ENCODE data around the gene PTGFRN.
A peak's percentile ranks its signal among the peaks of the same experiment; 100 is the strongest.
"Not testable (repeated sequence)": the region's sequence is repeated elsewhere in the genome, so short reads cannot be mapped to it uniquely, and the experiment has no call there.

PTGFRN gene

DNA sequence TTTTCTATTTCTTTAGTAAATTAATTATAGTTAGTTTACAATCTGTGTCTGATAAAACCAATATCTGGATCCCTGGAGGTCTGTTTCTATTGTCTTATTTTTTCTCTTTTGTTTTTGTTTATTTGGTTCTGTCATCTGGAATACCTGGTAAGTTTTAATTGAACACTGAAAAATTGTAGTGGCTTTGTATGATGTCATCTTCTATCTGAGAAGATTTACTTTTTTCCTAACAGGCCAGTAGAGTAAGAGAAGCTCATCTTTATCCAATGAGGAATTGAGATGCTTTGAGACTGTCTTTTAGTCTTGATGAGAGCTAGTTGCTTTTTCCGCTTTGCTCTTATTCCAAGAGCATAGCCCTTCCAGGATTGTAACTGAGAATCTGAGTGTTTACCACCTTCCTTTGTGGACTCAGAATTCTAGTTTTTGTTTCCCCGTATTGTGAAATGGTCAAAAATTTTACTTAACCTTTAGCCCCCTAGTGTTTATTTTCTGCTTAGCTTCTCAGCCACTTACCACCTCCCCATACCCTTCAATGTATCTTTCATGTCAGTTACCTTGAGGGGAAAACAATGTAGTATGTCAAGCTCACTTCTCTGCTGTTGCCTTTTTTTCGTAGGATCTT is 25.0 kb downstream of the PTGFRN start:
- no peaks in the 10 kb centered on the region for H3K79me2 ChIP-seq (ENCODE audit: low read length)
- no peaks in the 10 kb centered on the region for H3K4me1 ChIP-seq (ENCODE audit: low read length)
- no peaks in the 10 kb centered on the region for H3K9me3 ChIP-seq (ENCODE audit: insufficient read depth, low read length)
- H3K27me3 ChIP-seq (ENCODE audit: low read depth, low read length): no peaks in the 10 kb centered on the region
- no peak overlapping the region for H3K4me3 ChIP-seq (ENCODE audit: low read length)
- no peak overlapping the region for H3K27ac ChIP-seq (ENCODE audit: low read length)
- H3K9ac ChIP-seq (ENCODE audit: low read length): no peak overlapping the region
- TF ChIP-seq, protein P1, sequence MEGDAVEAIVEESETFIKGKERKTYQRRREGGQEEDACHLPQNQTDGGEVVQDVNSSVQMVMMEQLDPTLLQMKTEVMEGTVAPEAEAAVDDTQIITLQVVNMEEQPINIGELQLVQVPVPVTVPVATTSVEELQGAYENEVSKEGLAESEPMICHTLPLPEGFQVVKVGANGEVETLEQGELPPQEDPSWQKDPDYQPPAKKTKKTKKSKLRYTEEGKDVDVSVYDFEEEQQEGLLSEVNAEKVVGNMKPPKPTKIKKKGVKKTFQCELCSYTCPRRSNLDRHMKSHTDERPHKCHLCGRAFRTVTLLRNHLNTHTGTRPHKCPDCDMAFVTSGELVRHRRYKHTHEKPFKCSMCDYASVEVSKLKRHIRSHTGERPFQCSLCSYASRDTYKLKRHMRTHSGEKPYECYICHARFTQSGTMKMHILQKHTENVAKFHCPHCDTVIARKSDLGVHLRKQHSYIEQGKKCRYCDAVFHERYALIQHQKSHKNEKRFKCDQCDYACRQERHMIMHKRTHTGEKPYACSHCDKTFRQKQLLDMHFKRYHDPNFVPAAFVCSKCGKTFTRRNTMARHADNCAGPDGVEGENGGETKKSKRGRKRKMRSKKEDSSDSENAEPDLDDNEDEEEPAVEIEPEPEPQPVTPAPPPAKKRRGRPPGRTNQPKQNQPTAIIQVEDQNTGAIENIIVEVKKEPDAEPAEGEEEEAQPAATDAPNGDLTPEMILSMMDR (IDR thresholded peaks at IDR 0.05; ENCODE audit: low read depth, low read length): peak; percentile 46
- no peak for TF ChIP-seq EZH2phosphoT487 (IDR thresholded peaks at IDR 0.05; ENCODE audit: low read depth)
- no peaks in the 10 kb centered on the region for H3K36me3 ChIP-seq (replicated peaks; ENCODE audit: low read depth, low read length)
- H4K20me1 ChIP-seq (ENCODE audit: insufficient read depth, low read length): no peaks in the 10 kb centered on the region
- H2AFZ ChIP-seq (ENCODE audit: low read depth, low read length): no peak overlapping the region
- no peak overlapping the region for H3K4me2 ChIP-seq (ENCODE audit: low read length)

DNA sequence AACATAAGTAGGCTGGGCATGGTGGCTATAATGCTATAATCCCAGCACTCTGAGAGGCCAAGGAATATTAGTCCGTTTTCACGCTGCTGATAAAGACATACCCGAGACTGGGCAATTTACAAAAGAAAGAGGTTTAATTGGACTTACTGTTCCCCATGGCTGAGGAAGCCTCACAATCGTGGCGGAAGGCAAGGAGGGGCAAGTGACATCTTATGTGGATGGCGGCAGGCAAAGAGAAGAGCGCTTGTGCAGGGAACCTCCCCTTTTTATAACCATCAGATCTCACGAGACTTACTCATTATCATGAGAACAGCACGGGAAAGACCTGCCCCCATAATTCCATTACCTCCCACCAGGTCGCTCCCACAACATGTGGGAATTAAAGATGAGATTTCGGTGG is 28.5 kb downstream of the PTGFRN start:
- Histone ChIP-seq H4K20me1 (ENCODE audit: insufficient read depth, low read length) (no peaks in the 10 kb centered on the region), H3K79me2 (ENCODE audit: low read length) (no peaks in the 10 kb centered on the region), H2AFZ (ENCODE audit: low read depth, low read length) (no peak overlapping the region), H3K36me3 (replicated peaks; ENCODE audit: low read depth, low read length) (no peaks in the 10 kb centered on the region), H3K4me1 (ENCODE audit: low read length) (no peaks in the 10 kb centered on the region), H3K27ac (ENCODE audit: low read length) (no peak overlapping the region), H3K27me3 (ENCODE audit: low read depth, low read length) (no peaks in the 10 kb centered on the region), H3K4me3 (ENCODE audit: low read length) (no peak overlapping the region), H3K9ac (ENCODE audit: low read length) (no peak overlapping the region), H3K4me2 (ENCODE audit: low read length) (no peak overlapping the region), H3K9me3 (ENCODE audit: insufficient read depth, low read length) (no peaks in the 10 kb centered on the region)
- no peak for TF ChIP-seq EZH2phosphoT487 (IDR thresholded peaks at IDR 0.05; ENCODE audit: low read depth)
- TF ChIP-seq, protein P1 (IDR thresholded peaks at IDR 0.05; ENCODE audit: low read depth, low read length): no peak

DNA sequence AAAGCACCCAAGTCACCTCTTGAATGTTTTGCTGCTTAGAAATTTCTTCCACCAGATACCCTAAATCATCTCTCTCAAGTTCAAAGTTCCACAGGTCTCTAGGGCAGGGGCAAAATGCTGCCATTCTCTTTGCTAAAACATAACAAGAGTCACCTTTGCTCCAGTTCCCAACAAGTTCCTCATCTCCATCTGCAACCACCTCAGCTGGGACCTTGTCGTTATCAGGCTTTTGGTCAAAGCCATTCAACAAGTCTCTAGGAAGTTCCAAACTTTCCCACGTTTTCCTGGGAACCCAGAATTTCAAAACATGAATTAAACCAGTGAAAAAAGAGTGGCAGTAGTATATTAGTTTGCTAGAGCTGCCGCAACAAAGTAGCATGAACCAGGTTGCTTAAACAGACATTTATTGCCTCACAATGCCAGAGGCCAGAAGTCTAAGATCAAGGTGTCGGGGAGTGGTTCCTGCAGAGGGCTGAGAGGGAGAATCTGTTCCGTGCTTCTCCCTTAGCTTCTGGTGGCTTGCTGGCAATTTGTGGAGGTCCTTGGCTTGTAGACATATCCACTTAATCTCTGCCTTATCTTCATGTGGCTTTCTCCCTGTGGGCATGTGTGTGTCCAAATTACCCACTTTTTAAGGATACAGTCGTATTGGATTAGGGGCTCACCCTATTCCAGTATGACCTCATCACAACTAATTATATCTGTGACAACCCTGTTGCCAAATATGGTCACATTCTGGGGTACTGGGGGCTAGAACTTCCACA is 30.2 kb downstream of the PTGFRN start:
- not testable (repeated sequence) for H3K36me3 ChIP-seq (replicated peaks; ENCODE audit: low read depth, low read length); H3K27me3 ChIP-seq (ENCODE audit: low read depth, low read length); H3K79me2 ChIP-seq (ENCODE audit: low read length); H2AFZ ChIP-seq (ENCODE audit: low read depth, low read length); H3K27ac ChIP-seq (ENCODE audit: low read length); H3K4me1 ChIP-seq (ENCODE audit: low read length); H3K4me2 ChIP-seq (ENCODE audit: low read length); H3K9me3 ChIP-seq (ENCODE audit: insufficient read depth, low read length); H3K4me3 ChIP-seq (ENCODE audit: low read length); H4K20me1 ChIP-seq (ENCODE audit: insufficient read depth, low read length); H3K9ac ChIP-seq (ENCODE audit: low read length)

DNA sequence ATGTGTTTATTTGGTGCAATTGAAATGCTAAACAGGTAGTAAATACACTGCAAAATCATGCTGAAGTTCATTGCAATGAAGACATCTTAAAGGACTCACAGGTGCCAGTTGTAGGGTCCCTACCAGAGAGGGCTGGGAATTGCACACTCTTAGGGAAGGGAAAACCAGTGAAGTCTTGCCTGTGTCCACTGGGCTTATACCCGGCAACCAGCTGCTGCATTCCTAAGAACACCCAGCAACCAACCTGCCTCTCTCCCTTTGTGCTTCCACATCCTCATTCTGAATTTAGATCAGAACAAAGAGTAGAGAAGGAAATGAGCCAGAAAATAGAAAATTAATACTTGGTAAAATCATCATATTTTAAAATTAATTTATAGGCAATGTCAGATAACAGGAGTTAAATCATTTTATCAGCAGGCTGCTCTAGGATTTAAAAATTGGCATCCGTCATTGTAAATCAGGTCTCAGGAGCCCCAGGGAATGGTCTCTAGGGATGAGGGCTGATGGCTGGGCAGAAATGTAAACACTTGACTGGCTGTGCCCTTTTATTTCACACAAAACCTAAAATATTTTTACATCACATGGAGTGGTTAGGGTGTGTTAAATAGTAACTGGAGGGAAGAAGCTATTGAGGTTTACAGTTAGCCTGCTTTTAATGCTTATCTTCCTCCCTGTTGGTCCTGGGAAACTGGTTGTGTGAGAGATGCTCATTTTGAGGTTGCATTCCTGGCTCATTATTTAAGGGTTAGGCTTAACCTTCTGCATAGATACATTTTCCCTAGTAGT is 31.3 kb downstream of the PTGFRN start:
- H3K4me2 ChIP-seq (ENCODE audit: low read length): no peak overlapping the region
- H3K36me3 ChIP-seq (replicated peaks; ENCODE audit: low read depth, low read length): no peaks in the 10 kb centered on the region
- H3K4me3 ChIP-seq (ENCODE audit: low read length): no peak overlapping the region
- H3K4me1 ChIP-seq (ENCODE audit: low read length): no peaks in the 10 kb centered on the region
- H2AFZ ChIP-seq (ENCODE audit: low read depth, low read length): no peak overlapping the region
- TF ChIP-seq EZH2phosphoT487 (IDR thresholded peaks at IDR 0.05; ENCODE audit: low read depth): no peak
- TF ChIP-seq, protein P1 (IDR thresholded peaks at IDR 0.05; ENCODE audit: low read depth, low read length): no peak
- H4K20me1 ChIP-seq (ENCODE audit: insufficient read depth, low read length): no peaks in the 10 kb centered on the region
- no peaks in the 10 kb centered on the region for H3K79me2 ChIP-seq (ENCODE audit: low read length)
- no peaks in the 10 kb centered on the region for H3K9me3 ChIP-seq (ENCODE audit: insufficient read depth, low read length)
- H3K9ac ChIP-seq (ENCODE audit: low read length): no peak overlapping the region
- H3K27ac ChIP-seq (ENCODE audit: low read length): no peak overlapping the region
- no peaks in the 10 kb centered on the region; the same call in 1 of the 2 replicates for H3K27me3 ChIP-seq (ENCODE audit: low read depth, low read length)
